ENCODE data around the gene RASGRP1.

The RASGRP1 gene

GRCh38 chr15:38506997-38507396, 57.6 kb downstream of the RASGRP1 start:
- no peak for DNase-seq (ENCODE audit: low read depth in 2 of 2)

GRCh38 chr15:38504680-38505467, 59.7 kb downstream of the RASGRP1 start:
- no peak for DNase-seq (ENCODE audit: low read depth in 2 of 2)

GRCh38 chr15:38503496-38503895, 61.1 kb downstream of the RASGRP1 start:
- no peak for DNase-seq (ENCODE audit: low read depth in 2 of 2)

- DNase-seq (ENCODE audit: low read depth in 2 of 2), result no peak
These were observed 65.0 kb downstream of the RASGRP1 start for GRCh38 chr15:38499651-38500050.

- no peak for DNase-seq (ENCODE audit: low read depth in 2 of 2)
These were observed 68.5 kb downstream of the RASGRP1 start for GRCh38 chr15:38496151-38496550.

GRCh38 chr15:38490242-38490922, 74.2 kb downstream of the RASGRP1 start:
- DNase-seq (ENCODE audit: low read depth in 2 of 2), result no peak

- DNase-seq (ENCODE audit: low read depth in 2 of 2), result no peak
These were observed 77.2 kb downstream of the RASGRP1 start for GRCh38 chr15:38487378-38487777.

GRCh38 chr15:38486936-38487335, 77.7 kb downstream of the RASGRP1 start:
- DNase-seq (ENCODE audit: low read depth in 2 of 2), result no peak

- DNase-seq (ENCODE audit: low read depth in 2 of 2), result no peak
These were observed 82.0 kb downstream of the RASGRP1 start for GRCh38 chr15:38482572-38482971.

GRCh38 chr15:38481761-38482160, 82.9 kb downstream of the RASGRP1 start:
- no peak for DNase-seq (ENCODE audit: low read depth in 2 of 2)

- no peak for DNase-seq (ENCODE audit: low read depth in 2 of 2)
These were observed 83.5 kb downstream of the RASGRP1 start for GRCh38 chr15:38481113-38481512.

GRCh38 chr15:38479756-38480155, 84.9 kb downstream of the RASGRP1 start:
- no peak for DNase-seq (ENCODE audit: low read depth in 2 of 2)

GRCh38 chr15:38479266-38479665, 85.3 kb downstream of the RASGRP1 start:
- no peak for DNase-seq (ENCODE audit: low read depth in 2 of 2)

GRCh38 chr15:38477637-38478036, 87.0 kb downstream of the RASGRP1 start:
- no peak for DNase-seq (ENCODE audit: low read depth in 2 of 2)

GRCh38 chr15:38476120-38476519, 88.5 kb downstream of the RASGRP1 start:
- DNase-seq (ENCODE audit: low read depth in 2 of 2), result no peak

- no peak for DNase-seq (ENCODE audit: low read depth in 2 of 2)
These were observed 89.3 kb downstream of the RASGRP1 start for GRCh38 chr15:38475361-38475760.

- peak in 1 of 2 donors; percentile 10 for DNase-seq (ENCODE audit: low read depth in 2 of 2)
These were observed 90.4 kb downstream of the RASGRP1 start for GRCh38 chr15:38474155-38474757.

GRCh38 chr15:38471974-38472373, 92.6 kb downstream of the RASGRP1 start:
- no peak for DNase-seq (ENCODE audit: low read depth in 2 of 2)

GRCh38 chr15:38470816-38471215, 93.8 kb downstream of the RASGRP1 start:
- no peak for DNase-seq (ENCODE audit: low read depth in 2 of 2)

GRCh38 chr15:38464675-38465074, 99.9 kb downstream of the RASGRP1 start:
- DNase-seq (ENCODE audit: low read depth in 2 of 2), result no peak

GRCh38 chr15:38463893-38464292, 100.7 kb downstream of the RASGRP1 start:
- no peak for DNase-seq (ENCODE audit: low read depth in 2 of 2)

- no peak for DNase-seq (ENCODE audit: low read depth in 2 of 2)
These were observed 103.4 kb downstream of the RASGRP1 start for GRCh38 chr15:38461066-38461833.

All from activated CD8-positive, alpha-beta memory T cell treated with anti-CD3 and anti-CD28 coated beads for 4 hours (primary cell).